ENCODE data around the gene IKZF2. TPM values are rescaled to one million over a fixed set of nuclear protein-coding genes. Genes with fewer than 3 reads are reported as not detected.

IKZF2 gene
- total RNA-seq, 1 donor from 2014 or later: 16.4 TPM

DNA sequence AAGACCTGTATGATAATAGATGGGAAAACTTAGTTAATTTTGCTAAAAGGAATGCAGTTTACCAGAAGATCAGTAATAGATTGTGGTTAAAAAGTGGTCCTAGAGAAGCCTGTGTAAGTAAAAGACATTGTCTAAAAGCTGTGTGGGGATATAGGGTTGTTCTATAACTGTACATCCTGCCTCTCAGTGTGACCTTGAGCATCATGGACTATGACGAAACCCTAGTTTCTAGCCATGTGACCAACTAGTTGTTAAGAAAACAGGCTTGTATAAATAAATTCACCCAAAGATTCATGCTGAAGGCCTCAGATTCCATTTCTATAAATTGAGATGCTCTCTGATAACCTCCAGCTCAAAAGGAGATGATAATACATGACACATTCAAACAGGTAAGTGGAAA lies 160.7 kb downstream of the IKZF2 start:
- H3K4me3 ChIP-seq: no peak overlapping the region
- no peak overlapping the region for H3K27ac ChIP-seq
- ATAC-seq (no peak), DNase-seq (no peak)
- intact Hi-C loops (cut with DNase I): no loop called here
- H3K9me3 ChIP-seq: no peaks in the 10 kb centered on the region
- TF ChIP-seq CTCF (IDR thresholded peaks at IDR 0.05): no peak
- no peaks in the 10 kb centered on the region for H3K36me3 ChIP-seq
- no peaks in the 10 kb centered on the region for H3K27me3 ChIP-seq
- H3K4me1 ChIP-seq: no peaks in the 10 kb centered on the region

DNA sequence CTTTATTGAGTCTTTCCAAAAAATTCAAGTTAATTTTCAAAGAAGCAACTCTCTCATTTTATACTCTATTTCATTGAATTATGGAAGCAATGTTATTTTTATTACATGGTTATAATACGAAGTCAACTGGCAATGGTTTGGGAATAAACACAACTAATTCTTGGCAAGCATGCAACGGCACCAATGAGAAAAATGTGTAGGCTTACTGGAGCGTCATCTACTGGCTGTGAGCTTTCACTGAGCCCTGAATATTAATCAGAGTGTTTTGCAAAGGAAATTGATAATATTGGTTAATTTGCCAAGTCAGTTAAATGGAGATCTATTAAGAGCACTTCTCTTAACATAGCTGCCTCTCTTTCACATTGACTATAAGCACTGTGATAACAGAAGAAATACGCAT lies 163.9 kb downstream of the IKZF2 start:
- no peak overlapping the region for H3K27ac ChIP-seq
- no peaks in the 10 kb centered on the region for H3K9me3 ChIP-seq
- H3K27me3 ChIP-seq: no peaks in the 10 kb centered on the region
- DNase-seq (no peak), ATAC-seq (no peak)
- intact Hi-C loops (cut with DNase I): no loop called here
- no peaks in the 10 kb centered on the region for H3K4me1 ChIP-seq
- H3K4me3 ChIP-seq: no peak overlapping the region
- no peak for TF ChIP-seq CTCF (IDR thresholded peaks at IDR 0.05)
- no peaks in the 10 kb centered on the region for H3K36me3 ChIP-seq

DNA sequence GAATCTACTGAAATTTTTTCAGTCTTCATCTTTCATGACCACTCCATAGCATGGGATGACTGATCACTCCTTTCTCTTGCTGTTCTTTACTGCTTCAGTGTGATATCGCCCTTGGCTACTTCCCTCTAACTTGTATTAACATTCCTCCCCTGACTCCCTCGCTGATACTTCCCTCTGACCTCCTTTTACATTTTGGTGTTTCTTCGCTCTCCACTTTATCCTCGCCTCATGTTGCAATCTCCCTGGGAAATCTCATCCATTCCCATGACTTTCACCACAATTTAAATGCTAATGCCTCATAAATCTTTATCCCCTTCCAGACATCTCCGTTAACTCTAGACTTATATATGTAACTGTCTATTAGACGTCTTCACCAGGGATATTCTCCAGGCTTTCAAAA lies 167.3 kb downstream of the IKZF2 start:
- H3K36me3 ChIP-seq: no peaks in the 10 kb centered on the region
- no peaks in the 10 kb centered on the region for H3K27me3 ChIP-seq
- intact Hi-C loops (cut with DNase I): no loop called here
- H3K9me3 ChIP-seq: no peaks in the 10 kb centered on the region
- H3K4me1 ChIP-seq: no peaks in the 10 kb centered on the region
- ATAC-seq (no peak), DNase-seq (no peak)
- no peak for TF ChIP-seq CTCF (IDR thresholded peaks at IDR 0.05)
- H3K4me3 ChIP-seq: no peak overlapping the region
- H3K27ac ChIP-seq: no peak overlapping the region

GRCh38 chr2:212979799-212980198 lies 171.6 kb downstream of the IKZF2 start:
- TF ChIP-seq CTCF (IDR thresholded peaks at IDR 0.05): no peak
- H3K9me3 ChIP-seq: no peaks in the 10 kb centered on the region
- H3K27me3 ChIP-seq: no peaks in the 10 kb centered on the region
- intact Hi-C loops (cut with DNase I): no loop called here
- no peak for DNase-seq
- H3K4me3 ChIP-seq: no peak overlapping the region
- no peak overlapping the region for H3K27ac ChIP-seq
- ATAC-seq: no peak
- H3K4me1 ChIP-seq: no peaks in the 10 kb centered on the region
- no peaks in the 10 kb centered on the region for H3K36me3 ChIP-seq

- TF ChIP-seq CTCF (IDR thresholded peaks at IDR 0.05): no peak
- no peaks in the 10 kb centered on the region for H3K36me3 ChIP-seq
- H3K9me3 ChIP-seq: no peaks in the 10 kb centered on the region
- no peak for DNase-seq
- ATAC-seq: no peak
- no peak overlapping the region for H3K4me3 ChIP-seq
- no peaks in the 10 kb centered on the region for H3K27me3 ChIP-seq
- intact Hi-C loops (cut with DNase I): no loop called here
- H3K27ac ChIP-seq: no peak overlapping the region
- H3K4me1 ChIP-seq: no peaks in the 10 kb centered on the region
These were observed 172.3 kb downstream of the IKZF2 start for GRCh38 chr2:212979046-212979612.

DNA sequence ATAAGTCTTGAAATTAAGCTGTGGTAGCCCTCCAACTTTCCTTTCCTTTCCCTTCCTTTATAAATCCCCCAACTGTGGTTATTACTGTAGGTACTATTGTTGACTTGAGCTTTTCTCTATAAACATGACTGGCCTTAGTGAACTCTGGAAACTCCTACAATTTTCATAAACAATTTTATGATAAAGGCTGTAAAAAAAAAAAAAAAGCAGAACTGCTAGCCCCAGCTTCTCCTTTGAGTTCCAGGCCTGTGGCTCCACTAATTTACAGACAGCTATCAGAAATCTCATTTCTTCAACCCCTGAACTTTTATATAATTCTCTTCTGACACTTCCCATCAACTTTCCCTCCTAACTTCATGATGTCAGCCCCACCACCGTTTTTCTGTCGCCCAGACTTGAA lies 174.3 kb downstream of the IKZF2 start:
- no peak for TF ChIP-seq CTCF (IDR thresholded peaks at IDR 0.05)
- Histone ChIP-seq H3K4me1 (no peaks in the 10 kb centered on the region), H3K27me3 (no peaks in the 10 kb centered on the region), H3K9me3 (no peaks in the 10 kb centered on the region), H3K27ac (no peak overlapping the region), H3K36me3 (no peaks in the 10 kb centered on the region), H3K4me3 (no peak overlapping the region)
- DNase-seq: no peak
- intact Hi-C loops (cut with DNase I): no loop called here
- ATAC-seq: no peak

Measured in upper lobe of right lung (tissue), 1 donor.